Fibroblast of mammary gland (primary cell): Measurements from ENCODE around the gene ACACB.
"Not testable (repeated sequence)": the region's sequence is repeated elsewhere in the genome, so short reads cannot be mapped to it uniquely, and the experiment has no call there.

Source experiments
- DNase-seq: peaks from one replicate; pipeline ENCODE4 v3.0.0-alpha.2; 2010; ENCODE audit warnings: low read depth
- H3K4me3 ChIP-seq: 2 replicates; pipeline ENCODE4 v1.5.1; 2011; ENCODE audit warnings: low read depth, mild to moderate bottlenecking, low read length, moderate library complexity; ENCODE audit not compliant: control insufficient read depth
- TF ChIP-seq, protein P1 (sequence below): conservative IDR thresholded peaks from 2 replicates; pipeline ENCODE4 v1.5.1; 2011; ENCODE audit warnings: low read depth, low read length, inconsistent platforms; ENCODE audit not compliant: control insufficient read depth, insufficient read depth

Gene ACACB

DNA sequence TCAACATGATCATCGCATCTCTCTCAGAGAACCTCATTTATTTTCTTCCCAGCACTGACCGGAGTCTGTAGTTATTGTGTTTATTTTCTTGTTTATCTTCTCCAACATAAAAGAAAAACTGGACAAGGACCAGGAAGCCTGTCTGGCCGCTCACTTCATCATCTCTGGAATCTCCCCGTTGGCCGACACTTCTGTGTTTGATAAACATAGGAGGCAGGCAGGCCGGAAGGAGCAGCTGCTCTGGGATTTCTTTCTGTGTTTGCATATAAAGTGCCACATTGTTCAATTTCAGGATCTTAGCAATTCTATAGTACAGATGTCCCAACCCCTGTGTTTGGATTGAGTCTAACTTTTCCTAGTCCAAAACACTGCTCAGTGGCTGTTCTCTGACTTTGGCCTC lies 53.3 kb downstream of the ACACB start:
- TF ChIP-seq, protein P1, sequence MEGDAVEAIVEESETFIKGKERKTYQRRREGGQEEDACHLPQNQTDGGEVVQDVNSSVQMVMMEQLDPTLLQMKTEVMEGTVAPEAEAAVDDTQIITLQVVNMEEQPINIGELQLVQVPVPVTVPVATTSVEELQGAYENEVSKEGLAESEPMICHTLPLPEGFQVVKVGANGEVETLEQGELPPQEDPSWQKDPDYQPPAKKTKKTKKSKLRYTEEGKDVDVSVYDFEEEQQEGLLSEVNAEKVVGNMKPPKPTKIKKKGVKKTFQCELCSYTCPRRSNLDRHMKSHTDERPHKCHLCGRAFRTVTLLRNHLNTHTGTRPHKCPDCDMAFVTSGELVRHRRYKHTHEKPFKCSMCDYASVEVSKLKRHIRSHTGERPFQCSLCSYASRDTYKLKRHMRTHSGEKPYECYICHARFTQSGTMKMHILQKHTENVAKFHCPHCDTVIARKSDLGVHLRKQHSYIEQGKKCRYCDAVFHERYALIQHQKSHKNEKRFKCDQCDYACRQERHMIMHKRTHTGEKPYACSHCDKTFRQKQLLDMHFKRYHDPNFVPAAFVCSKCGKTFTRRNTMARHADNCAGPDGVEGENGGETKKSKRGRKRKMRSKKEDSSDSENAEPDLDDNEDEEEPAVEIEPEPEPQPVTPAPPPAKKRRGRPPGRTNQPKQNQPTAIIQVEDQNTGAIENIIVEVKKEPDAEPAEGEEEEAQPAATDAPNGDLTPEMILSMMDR, result no peak
- DNase-seq, result no peak
- H3K4me3 ChIP-seq, result no peak overlapping the region

DNA sequence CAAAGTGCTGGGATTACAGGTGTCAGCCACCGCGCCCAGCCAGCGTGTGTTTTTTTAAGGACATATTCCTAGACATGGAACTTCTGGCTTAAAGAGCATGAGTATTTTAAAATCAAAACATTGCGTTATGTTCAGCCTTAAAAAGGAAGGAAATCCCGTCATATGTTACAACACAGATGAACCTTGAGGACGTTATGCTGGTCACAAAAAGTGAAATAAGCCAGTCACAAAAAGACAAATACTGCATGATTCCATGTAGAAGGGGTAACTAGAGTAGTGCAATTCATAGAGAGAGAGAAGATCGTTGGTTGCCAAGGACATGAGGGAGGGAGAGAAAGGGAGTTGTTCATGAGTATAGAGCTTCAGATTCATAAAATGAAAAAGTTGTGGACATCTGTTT lies 53.9 kb downstream of the ACACB start:
- TF ChIP-seq, protein P1, result no peak
- no peak for DNase-seq
- no peak overlapping the region for H3K4me3 ChIP-seq

DNA sequence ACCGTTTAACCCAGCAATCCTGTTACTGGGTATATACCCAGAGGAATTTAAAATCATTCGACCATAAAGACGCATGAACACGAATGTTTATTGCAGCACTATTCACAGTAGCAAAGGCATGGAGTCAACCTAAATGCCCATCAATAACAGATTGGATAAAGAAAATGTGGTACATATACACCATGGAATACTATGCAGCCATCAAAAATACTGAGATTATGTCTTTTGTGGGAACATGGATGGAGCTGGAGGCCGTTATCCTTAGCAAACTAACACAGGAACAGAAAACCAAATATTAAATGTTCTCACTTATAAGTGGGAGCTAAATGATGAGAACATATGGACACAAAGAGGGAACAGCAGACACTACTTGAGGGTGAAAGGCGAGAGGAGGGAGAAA lies 56.4 kb downstream of the ACACB start:
- not testable (repeated sequence) for H3K4me3 ChIP-seq

DNA sequence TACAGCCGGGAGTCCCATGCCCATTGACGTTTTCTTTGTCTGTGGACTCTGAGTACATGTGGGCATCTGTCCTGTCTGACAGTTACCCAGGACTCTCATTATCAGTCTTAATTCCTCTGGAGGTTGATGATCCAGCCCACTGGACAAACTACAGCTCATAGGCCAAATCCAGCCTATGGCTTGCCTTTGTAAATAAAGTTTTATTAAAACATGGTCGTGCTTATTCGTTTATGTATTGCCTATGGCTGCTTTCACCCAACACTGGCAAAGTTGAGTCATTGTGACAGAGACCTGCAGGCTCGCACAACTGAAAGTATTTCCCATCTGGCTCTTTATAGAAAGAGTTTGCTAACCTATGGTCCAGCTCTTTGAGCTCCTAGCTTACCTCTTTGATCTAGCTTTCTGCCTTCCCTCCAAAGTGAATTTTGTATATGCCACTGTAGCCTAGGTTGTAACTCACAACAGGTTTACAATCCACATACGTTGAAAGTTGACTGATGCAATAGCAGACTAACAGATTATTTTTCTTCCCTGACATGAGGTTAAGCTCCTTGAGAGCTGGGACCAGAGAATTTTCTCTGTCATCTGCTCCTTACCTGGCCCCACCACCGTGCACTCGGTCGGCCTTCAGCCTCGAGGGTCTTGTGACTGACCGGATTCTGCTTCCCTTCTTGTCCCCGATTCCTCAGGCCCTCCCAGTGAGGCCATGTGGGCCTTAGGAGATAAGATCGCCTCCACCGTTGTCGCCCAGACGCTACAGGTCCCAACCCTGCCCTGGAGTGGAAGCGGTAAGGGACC lies 57.3 kb downstream of the ACACB start:
- TF ChIP-seq, protein P1, result no peak
- no peak overlapping the region for H3K4me3 ChIP-seq
- DNase-seq, result no peak

More for the DNA sequence above, 56.4 kb downstream of the ACACB start:
- DNase-seq, result not testable (repeated sequence)

DNA sequence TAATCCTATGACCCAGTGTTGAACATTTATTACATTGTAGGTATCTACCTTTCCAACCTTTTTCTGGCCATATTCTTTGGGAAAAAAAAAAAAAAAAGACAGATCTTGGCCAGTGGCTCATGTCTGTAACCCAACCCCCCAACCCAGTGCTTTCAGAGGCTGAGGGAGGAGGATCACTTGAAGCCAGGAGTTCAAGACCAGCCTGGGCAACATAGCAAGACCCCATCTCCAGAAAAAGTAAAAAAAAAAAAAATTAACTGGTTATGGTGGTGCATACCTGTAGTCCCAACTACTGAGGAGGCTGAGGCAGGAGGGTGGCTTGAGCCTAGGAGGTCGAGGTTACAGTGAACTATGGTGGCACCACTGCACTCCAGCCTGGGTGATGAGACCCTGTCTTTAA lies 58.1 kb downstream of the ACACB start:
- DNase-seq, result no peak
- no peak overlapping the region for H3K4me3 ChIP-seq
- TF ChIP-seq, protein P1, result no peak

DNA sequence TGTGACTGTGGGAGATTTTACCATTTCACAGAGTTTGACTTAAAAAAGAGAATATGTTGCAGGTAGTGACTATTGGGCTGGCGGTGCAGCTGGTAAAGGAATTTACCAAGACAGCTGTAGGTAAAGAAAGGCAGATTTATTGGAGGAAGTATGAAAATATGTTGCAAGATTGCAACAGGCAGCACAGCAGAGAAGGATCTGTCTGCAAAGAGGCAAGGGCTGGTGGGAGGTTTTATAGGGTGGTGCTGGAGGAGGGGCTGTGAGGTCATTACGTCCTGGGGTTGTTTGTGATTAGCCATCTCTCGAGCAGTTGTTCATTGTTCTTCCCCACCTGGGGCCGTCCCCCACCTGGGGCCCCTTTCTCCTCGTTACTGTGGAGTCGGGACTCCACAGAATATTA lies 62.1 kb downstream of the ACACB start:
- TF ChIP-seq, protein P1, result no peak
- H3K4me3 ChIP-seq, result no peak overlapping the region
- DNase-seq, result no peak

DNA sequence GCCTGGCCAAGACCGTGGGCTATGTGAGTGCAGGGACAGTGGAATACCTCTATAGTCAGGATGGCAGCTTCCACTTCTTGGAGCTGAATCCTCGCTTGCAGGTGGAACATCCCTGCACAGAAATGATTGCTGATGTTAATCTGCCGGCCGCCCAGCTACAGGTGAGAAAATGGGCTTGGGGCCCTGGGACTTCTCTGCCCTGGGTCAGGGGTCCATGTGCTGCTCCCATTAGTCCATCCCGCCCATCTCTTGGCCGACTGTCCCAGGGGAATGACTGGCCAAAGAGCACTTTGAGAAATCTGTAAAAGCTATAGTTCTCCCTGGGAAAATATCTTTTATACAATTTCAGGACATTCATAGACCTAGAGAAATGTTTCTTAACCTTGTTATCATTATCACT lies 63.5 kb downstream of the ACACB start:
- H3K4me3 ChIP-seq, result no peak overlapping the region
- TF ChIP-seq, protein P1, result no peak
- no peak for DNase-seq
